Measurements from ENCODE around the gene GLS.
"Not testable (repeated sequence)": the region's sequence is repeated elsewhere in the genome, so short reads cannot be mapped to it uniquely, and the experiment has no call there.

GLS gene

DNA sequence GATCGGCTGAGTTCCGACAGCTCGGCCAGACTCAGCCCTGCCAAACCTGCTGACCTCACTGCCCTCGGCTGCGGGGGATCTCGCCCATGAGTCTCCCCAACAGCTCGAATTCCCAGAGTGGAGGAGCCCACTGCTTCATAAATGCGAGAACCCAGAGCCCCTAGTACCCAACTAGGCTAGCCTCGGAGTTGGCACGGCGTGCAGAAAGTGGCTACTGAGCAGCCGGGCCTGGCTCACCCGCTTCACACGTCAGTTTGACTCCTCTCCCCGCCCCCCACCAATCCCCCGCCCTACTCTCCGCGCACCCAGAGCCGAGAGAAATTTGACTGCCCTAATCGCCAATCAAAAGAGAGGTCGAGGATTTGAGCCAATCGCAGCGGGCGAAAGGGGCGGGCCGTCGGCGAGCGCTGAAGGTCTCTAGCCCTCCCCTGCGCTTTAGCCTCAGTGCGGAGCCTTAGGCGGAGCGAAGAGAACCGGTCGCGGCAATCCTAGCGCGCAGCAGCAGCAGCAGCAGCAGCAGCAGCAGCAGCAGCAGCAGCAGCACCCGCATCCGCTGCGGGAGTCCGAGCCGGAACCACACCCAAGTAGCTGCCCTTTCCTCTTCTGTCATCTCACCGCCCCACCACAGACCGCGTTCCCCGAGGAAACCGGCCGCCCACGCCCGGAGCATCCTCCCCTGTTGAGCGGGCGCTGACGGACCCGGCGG lies at the start of gene GLS:
Gene GLS (plus strand): TSS at position 444 of the 706 bp plus-strand sequence. CDS start 264 bp downstream, outside the sequence.
- DNase-seq (ENCODE audit: low spot score) = peak; percentile 99

DNA sequence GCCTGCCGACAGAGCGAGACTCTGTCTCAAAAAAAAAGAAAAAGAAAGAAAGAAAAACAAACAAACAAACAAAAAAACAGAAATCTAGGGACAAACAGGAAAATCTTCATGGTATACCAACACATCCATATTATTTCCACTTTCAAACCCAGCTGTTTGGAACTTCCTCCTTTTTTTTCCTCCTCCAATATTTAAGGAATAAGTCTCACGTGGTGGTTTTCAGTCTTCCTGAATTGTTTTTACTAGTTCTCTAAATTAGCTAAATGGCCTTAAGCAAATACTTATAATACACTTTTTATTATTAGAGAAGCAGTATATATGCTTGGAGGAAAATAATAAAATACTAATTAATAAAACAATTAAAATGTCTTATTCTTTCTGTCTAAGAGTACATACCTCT lies 48.7 kb upstream of the GLS start:
- no peak for DNase-seq (ENCODE audit: low spot score)

DNA sequence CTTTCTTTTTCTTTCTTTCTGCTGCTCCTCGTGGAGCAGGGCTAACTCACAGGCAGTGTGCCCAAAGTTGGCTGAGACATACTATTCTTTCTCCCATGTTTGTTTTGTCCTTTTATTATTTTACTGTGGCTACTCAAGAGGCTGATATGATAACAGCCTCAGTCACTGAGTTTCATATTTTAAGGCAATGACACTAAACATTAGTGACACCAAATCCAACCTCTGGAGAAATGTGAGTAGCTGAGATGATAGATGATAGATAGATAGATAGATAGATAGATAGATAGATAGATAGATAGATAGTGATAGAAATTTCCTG lies 45.8 kb upstream of the GLS start:
- DNase-seq (ENCODE audit: low spot score) = no peak

DNA sequence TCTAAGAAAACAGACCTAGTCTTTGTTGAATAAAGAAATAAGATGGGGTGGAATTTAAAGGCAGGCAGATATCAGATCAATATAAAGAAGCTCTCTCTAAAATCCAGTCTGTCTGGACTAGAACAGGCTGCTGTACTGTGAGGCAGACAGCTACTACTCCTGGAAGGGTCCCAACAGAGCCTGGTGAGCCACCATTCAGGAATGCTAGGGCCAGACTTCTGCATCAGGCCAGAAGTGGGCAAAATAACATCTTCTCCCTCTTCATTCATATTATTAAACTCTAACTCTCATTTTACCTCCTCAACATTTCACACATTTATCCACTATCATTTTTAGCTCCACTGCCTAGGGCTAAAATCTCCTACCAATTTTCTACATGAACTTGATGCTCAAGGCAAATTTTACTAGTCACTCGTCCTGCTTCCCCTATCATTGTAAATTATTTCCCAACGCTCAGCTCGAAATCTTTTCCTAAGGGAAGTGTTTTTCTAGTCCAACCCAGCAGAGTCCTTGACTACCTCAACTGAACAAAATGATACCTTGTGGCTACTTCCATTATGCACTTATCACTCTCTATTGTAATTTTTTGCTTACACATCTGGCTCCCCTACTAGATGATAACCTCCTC lies 45.2 kb upstream of the GLS start:
- DNase-seq (ENCODE audit: low spot score) = no peak

DNA sequence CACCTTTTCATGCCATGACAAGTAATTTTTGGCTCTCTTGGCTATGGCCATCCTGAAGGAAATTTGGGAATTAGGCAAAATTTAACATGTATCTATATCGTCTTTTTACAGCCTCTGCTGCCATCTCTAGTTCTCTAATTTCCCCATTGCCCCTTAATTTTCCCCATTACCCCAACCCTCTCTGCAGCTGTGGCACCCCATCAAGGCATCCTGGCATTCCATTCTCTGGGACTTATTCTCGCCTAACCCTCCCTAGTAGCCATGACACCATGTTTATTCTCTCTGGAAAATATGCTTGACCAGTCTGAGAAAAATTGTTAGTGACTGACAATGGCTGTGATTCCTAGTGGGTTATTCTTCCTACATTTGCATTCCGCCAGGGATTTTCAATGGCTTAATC lies 43.9 kb upstream of the GLS start:
- DNase-seq (ENCODE audit: low spot score) = no peak

DNA sequence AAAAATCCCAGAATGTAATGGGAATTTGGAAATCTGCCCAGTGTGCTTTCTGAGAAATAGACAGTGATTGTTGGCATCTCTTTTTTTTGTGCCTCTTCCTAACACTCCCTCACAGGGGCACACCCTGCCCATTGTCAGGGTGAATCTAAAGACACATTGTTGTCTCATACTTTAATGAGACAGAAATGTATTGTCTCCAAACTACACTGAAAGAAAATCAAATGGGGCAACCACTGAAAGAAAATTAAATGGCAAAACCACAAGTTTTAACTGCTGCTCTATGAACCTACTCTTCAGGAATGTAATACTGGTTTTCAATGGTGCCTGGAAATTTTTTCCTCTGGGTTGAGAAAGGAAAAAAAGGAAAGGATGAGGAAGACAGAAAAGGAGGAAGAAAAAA lies 43.2 kb upstream of the GLS start:
- peak; percentile 78 for DNase-seq (ENCODE audit: low spot score)

DNA sequence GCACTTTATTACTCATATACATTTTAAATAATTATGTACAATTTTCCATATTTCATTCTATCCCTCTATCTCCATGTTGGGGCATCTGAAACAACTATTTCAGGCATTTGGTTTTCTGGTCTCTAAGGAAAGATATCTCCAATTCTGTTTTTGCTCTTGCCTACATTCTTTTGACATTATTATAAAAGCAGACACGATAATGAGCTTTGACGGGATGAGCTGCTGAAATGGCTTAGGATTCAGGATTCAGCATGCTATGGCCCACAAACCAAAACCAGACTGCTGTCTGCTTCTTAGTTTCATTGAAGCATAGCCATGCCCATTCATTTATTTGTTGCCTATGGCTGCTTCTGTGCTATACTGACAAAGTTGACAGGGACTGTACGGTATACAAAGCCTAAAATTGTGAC lies 42.7 kb upstream of the GLS start:
- DNase-seq (ENCODE audit: low spot score) = no peak

DNA sequence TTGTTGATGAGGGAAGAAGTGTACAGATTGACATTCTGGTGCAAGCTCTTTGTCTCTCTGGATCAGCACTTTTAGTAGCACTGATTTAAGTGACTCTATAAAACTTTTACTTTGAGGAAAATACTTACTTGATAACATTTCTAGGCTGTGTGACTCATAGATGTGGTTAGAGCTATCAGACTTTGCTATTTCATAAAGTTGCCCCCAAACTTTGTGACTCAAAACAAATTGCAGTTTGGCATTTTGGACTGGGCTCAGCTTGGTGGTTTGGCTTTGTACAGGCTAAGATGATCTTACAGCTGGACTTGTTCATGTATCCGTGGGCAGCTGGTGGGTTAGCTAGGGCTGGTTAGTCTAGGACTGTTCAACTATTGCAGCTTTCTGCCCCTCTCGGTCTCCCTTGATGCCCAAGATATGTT lies 42.1 kb upstream of the GLS start:
- no peak for DNase-seq (ENCODE audit: low spot score)

DNA sequence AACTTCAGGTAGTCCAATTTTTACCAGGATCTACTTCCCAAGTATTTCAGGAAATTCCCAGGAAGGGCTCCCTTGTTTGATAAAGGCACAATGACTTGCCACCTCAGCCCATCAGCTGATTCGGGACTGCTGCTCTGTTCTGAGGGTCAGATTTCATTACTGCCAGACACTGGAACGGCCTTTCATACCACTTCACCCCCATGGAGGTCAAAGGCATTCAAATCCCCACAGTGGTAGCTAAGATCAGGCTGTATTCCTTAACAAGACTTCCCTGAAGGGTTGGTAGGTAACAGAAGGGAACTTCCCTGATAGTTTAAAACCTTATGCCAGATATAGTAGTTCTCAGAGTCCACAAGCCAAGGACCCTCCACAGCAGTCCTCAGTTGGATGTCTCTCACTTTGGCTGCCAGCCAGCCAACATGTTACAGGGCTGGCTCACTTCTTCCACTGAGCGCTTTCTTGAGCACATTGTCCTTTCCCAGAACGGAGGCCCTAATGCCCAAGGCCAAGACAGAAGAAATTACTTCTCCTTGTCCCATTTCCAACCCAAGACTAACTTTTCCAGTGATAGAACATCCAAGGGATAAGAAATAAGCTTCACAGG lies 40.0 kb upstream of the GLS start:
- DNase-seq (ENCODE audit: low spot score) = no peak

DNA sequence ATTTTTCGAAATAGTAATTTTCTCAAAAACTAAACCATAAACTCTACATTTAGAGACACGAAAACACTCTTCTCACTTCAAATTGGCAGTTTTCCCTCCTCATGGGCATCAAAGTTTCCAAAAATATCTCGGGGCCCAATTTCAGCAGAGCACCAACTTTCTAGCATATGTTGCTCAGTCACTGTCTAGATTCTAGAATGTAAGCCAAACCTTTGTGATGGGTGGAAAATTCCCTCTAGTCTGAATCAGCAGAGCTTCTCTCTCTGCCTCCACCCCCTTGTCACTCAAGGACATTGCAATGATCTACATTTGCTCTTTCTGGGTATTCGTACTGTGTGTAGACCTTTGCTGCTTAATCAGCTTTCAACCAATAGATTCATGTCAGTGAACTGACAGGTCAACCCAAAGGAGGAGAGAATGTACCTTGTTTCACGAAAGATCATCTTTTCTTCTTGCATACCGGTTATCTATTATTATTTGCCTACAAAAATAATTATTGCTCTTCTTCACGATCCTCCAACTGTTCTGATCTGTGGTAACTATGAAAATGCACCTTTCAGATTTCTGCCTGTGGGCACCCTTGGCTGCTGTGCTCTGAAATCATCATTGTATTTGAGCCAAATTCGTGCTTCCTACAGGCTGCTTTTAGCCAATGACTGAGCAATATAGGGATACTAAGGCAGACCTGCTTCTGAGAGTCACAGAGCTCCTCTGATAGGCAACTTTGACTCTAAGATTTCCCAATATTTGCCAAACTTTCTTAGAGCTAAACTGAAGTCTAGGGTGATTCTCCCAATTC lies 38.7 kb upstream of the GLS start:
- peak; percentile 34 for DNase-seq (ENCODE audit: low spot score)

DNA sequence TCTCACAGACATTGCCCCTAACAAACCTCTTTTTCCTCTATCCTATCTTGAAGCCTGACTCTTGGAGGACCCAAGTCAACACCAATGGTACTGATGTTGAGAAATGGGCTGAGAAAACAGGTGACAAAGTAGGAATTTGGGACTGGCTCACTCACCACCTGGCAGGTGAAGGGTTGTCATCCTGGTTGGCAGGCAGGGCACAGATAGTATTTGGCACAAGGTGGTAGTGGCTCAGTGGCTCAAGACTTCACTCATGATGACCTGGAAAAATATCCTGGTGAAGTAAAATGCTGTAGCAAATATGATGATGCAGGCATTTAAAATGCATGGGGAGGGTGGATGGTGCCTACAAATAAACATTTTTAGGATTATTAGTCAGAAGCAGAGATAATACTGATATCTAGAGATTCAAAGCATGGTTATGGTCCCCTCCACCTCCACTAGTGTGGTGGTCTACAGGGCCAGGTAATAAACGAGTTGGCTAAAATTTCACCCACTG lies 38.0 kb upstream of the GLS start:
- no peak for DNase-seq (ENCODE audit: low spot score)

DNA sequence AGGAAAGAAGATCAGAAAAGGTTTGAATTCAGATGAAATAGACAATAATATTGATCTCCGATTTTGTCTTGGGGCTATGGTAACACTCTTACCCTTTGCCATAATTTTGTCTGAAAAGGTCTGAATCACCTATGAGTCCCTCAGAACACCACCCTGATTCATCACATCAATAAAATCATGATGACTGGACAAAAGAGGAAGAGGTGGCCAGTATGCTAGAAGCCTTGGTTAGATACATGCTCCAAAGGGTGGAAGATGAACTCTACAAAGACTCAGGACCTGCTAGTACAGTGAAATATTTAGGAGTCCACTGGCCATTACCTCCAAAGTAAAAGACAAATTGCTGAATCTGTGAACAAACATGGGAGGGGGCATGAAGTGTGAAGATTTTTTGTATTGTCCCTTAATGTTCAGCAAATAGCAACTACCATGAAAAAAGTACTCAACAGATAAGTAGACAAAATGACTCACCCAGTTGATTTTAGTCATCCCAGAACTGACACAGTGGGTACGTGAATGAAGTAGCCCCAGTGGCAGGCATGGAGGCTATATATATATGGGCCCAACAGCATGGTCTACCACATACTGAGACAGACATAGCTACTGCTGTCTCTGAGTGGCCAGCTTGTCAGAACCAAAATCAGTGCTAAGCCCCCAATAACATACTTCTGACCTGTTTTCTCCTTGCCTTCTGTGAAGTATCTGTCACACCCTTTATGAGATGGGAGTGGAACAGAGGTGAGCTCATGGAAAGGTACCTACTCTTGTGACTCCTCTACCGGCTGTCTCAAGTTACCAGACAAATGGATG lies 36.5 kb upstream of the GLS start:
- no peak for DNase-seq (ENCODE audit: low spot score)

DNA sequence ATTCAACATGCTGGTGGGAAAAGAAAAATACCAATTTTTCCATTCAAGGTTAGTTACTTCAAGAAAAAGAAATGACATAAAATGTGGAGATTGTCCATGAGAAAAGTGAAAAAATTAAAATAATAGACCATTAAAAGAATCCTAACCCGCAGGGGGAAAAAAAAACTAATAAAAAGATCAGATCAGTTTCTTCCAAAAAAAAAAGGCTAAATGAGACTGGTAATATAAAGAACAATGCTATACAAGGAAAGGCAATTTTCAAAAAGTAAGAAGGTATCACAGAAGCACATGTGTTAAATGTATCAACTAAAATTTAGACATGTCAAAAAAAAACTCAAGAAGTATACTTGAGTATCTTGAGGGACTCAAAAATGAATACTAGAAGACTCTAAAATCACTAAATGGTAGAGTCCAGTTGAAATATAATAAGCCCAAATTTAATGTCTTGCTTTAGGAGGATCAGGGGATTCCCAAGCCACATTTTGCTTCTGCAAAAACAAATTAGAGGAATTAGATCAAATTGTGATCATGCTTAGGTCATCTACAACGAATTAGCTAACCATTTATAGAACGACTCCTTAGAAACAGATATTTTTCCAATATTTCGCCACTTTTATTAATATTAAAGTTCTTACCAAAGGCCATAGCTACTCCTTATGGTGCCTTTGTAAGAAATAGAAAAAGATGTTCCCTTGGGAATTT lies 35.8 kb upstream of the GLS start:
- no peak for DNase-seq (ENCODE audit: low spot score)

DNA sequence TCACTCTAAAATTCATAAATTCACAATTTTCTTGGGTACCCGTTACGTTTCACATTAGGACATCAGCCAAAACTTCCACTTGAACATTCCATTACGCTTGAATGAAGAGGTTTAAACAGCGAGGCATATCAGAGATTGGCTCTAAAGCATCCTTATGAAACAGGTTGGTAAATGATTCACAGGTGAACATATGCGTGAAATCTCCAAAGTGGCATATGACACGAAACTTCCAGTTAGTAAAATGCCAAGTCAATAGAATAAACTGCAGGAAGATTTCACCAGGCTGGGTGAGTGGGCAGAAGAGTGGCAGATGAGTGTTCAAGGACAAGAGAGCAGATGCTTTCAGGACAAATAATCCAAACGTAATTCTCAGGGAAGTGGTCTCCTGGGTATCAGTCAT lies 33.9 kb upstream of the GLS start:
- no peak for DNase-seq (ENCODE audit: low spot score)

DNA sequence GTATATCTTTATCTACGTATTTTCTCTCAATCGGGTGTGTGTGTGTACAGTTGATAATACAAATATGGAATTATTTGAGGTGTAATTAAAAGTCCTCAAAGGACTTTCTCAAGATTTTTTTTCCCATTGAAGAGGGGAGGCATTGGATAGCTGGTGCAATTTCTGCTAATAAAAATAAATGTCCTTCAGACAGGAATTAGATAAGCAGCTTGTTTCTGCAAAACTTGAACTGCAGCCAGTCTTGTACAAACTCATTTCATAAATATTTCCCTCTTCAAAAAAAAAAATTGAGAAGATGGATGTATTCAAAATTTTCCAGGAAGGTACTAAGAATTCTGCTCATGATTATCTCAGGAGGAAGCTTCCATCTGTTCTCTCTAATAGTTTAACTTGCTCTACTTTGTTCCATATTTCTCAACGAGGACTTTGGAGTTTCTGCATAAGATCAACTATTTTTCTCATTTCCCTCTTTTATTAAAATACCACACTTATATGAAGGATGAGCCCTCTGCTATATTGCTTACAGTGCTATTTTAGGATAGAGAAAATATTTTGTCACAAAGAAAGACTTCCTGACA lies 33.0 kb upstream of the GLS start:
- DNase-seq (ENCODE audit: low spot score) = no peak

DNA sequence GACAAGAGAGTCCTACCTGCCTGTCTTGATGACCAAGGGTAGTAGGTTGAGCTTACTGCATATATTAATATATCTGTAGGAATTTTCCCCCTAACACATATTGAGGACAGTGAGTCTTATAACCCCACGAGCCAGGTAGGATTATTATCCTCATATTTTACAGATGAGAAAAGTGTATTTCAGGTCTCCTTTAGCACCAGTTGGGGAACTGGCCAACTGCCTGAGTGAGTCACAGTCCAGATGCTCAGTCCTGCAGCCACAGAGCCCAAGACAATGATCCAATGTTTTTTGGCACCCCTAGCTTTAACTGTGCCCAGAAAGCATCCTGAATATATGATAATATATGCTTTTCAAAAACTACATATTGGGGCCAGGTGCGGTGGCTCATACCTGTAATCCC lies 30.8 kb upstream of the GLS start:
- DNase-seq (ENCODE audit: low spot score) = no peak

DNA sequence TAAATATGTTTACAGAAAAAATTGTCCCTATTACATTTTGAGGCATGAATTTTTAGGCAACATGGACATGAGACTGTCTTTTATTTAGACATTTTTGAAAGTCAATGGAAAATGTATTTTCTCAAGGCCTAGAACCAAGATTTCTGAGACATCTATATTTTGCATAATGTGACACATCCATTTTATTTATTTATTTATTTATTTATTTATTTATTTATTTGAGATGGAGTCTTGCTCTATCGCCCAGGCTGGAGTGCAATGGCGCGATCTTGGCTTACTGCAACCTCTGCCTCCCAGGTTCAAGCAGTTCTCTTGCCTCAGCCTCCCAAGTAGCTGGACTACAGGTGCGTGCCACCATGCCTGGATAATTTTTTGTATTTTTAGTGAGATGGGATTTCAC lies 27.6 kb upstream of the GLS start:
- DNase-seq (ENCODE audit: low spot score) = not testable (repeated sequence)

DNA sequence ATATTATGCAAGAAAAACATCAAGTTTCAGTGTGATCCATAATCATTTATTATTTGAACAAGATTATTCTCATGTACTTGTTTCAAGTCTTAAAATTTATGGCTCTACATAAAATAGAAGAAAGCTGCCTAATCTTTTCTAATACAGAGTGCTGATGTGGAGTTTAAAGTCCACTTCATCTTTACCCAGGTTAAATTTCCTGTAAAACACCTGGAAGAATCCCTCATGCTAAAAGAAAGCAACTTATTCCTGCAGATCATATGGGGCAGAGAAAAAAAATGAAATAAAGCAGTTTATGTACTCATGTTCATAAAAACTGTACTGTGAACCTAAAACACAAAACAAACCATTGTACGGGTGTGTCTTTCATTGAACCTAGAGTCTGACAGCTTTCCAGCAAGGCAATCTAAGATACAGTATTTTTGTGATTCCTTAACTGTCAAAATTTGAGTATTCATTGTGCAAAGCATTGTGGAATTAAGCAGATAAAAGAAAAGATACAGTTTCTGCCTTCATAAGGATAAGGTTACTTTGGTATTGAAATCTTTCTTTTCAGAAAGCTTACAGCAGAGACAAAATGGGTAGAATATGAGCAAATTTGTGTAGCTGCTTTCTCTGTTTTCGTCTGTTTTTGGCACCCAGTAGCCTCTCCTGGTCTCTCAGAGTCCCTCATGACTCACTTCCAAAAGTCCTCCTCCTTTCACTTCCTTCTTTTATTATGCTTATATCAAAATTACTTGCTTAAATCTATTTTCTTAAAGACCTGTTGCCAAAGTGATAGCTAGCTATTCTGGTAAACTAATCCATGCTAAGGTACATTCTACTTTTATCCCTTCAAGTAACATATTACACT lies 26.9 kb upstream of the GLS start:
- DNase-seq (ENCODE audit: low spot score) = no peak

DNA sequence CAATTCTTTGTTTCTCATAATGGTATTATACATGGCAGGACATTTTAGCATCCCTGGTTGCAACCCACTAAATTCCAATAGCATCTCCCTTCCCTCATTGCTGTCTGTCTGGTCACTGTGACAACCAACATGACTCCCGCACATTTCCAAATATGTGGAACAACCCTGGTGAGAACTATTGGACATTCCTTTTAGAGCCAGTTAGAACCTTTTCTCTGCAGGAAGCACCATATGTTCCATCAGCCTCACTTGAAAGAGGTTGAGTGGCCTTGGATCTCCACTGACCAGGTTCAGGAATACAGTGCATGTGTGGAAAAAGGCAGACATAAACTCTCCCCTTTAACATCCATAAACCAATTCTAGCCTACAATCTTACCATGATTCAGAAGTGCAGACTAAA lies 25.9 kb upstream of the GLS start:
- no peak for DNase-seq (ENCODE audit: low spot score)

DNA sequence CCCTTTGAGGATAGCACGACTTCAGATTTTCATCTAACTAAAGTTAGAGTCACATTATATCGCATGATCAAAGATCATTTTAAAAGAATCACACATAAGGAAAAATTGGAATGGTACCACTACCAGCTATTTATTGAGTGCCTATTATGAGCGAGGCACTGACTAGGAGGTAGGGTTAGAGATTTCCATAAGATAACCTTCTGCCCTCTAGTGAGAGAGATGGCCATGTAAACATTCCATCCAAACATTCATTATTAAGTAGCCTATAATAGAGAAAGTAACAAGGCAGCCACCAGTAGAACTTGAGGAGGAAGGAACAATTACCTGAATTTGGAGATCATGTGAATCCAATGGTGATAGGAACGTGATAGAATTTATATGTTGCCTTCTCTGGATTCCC lies 25.4 kb upstream of the GLS start:
- DNase-seq (ENCODE audit: low spot score) = no peak

All from pons (tissue), 1 donor.